Fibroblast of mammary gland (primary cell): ENCODE measurements around the gene EDN2.
A peak's percentile ranks its signal among the peaks of the same experiment; 100 is the strongest.

Experiments
- DNase-seq: peaks from one replicate; pipeline ENCODE4 v3.0.0-alpha.2; 2010; ENCODE audit warnings: low read depth
- H3K4me3 ChIP-seq: 2 replicates; pipeline ENCODE4 v1.5.1; 2011; ENCODE audit warnings: low read depth, mild to moderate bottlenecking, low read length, moderate library complexity; ENCODE audit not compliant: control insufficient read depth
- TF ChIP-seq, protein P1 (sequence below): conservative IDR thresholded peaks from 2 replicates; pipeline ENCODE4 v1.5.1; 2011; ENCODE audit warnings: low read depth, low read length, inconsistent platforms; ENCODE audit not compliant: control insufficient read depth, insufficient read depth

EDN2 gene

DNA sequence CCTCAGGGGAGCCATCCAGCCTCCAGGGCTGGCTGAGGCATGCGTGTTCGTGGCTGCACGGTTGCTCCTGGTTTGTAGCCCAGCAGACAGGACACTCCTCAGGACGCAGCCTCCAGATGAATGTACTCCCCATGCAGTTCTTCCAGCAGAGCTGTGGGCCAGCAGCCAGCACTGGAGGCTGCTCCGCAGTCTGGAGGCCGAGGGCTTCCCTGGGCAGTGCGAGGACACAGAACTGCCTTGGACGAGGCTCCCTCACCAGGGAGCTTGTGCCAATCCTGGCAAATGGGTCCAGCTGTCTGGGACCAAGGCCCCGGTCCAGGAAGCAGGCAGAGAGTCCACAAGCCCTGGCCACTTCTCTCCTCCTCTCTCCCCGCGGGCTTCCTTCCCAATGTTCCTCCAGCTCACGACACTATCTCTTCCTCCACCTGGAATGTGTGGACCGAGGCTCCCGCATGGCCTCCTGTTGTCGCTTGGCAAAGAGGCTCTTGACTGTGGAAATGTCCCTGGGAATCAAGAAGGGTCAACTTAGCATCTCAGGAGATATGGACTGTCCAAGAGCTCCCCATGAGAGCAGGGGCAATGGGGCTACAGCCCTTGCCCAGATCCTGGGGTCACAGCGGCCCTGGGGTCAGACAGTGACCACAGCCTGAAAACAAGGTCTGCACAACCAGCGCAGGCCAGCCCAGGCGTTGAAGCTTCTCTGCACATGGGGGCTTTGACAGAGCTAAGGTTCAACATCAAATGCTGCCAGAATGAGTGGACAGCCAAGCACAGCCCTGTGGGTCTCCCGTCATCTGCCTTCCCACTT is 5.3 kb downstream of the EDN2 start:
- H3K4me3 ChIP-seq: no peak overlapping the region
- TF ChIP-seq, protein P1, sequence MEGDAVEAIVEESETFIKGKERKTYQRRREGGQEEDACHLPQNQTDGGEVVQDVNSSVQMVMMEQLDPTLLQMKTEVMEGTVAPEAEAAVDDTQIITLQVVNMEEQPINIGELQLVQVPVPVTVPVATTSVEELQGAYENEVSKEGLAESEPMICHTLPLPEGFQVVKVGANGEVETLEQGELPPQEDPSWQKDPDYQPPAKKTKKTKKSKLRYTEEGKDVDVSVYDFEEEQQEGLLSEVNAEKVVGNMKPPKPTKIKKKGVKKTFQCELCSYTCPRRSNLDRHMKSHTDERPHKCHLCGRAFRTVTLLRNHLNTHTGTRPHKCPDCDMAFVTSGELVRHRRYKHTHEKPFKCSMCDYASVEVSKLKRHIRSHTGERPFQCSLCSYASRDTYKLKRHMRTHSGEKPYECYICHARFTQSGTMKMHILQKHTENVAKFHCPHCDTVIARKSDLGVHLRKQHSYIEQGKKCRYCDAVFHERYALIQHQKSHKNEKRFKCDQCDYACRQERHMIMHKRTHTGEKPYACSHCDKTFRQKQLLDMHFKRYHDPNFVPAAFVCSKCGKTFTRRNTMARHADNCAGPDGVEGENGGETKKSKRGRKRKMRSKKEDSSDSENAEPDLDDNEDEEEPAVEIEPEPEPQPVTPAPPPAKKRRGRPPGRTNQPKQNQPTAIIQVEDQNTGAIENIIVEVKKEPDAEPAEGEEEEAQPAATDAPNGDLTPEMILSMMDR: no peak
- DNase-seq: peak; percentile 55

DNA sequence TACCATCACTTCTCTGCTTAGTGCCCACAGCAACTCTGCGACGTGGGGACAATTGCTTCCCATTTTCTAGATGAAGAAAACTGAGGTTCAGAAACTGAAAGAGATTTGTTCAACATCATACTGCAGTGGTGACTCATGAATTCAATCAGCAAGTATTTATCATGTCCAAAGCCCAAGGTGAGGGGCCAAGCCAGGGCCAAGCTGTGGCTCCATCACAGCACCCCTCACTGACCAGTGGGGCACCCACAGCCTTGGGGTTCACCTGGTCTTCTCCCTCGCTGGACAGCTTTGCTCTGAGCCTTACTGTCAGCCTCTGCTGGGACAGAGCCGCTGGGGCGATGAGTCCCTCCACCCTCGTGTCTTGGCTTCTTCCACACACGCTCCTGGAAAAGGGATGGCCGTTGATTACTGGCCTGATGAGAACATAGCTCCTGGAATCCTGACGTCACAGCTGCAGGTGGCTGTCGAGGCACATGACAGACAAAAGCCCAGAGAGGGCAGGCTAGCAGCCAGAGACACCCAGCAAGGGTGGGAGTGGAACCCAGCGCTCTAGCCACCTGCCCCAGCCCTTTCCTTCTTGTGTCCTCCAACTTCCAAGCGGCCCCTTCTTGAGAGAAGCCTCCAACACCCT is 6.2 kb downstream of the EDN2 start:
- H3K4me3 ChIP-seq: no peak overlapping the region
- TF ChIP-seq, protein P1: no peak
- no peak for DNase-seq

DNA sequence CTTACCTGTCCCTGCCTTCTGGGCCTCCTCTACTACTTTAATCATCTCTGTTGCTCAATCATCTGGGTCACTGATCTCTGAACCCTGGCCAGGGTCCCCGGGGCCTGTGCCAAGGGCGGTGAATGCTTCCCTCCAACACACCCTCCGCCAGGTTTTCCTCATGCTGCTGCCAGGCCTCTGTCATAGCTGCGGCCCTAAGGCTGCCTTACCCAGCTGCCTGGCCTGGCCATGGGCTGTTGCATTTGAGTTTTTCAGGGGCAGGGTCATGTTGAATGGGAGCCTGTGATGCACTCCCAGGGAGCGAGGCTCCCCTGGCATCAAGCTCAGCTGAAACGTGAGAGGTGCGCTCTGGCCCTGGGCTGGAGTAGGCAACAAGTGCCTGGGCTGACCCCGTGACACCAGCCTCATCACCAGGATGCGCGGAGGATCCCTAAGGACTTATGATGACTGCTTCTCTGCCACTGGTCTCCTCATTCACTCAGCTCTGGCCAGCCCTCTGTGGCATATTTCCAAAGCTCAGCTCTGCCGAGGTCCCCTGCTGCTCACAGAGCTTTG is 7.6 kb downstream of the EDN2 start:
- no peak overlapping the region for H3K4me3 ChIP-seq
- TF ChIP-seq, protein P1: no peak
- DNase-seq: no peak

DNA sequence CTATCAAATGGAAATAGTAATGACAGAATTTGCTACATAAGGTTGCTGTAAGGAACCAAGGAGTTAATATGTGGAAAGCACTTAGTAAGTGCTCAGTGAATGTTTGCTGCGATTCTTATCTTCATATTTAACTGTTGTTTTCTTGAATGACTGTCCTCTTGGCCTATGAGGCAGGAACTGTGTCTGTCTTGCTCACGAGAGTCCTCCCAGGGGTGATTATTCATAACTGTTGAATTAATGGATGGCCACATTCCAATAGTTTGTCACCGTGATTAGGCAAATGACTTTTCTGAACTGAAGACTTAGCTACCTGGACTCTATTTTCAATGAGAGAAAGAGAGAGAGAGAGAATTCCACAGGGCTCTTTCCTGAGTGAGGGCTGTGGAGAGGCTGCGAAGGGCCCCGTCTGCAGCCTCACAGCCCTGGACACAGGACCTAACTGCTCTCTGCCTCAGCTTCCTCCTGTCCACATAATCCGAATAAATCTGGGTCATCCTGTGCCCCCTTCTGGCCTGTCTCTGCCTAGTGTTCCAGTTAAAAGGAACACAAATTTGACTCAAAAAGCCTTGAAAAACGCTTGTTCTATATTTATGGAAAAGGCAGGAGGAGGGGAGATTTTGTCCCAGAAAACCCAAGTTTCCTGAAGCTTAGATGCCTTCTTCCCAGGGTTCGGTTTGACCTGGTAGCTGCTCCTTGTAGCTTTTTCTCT is 8.5 kb downstream of the EDN2 start:
- H3K4me3 ChIP-seq: no peak overlapping the region
- TF ChIP-seq, protein P1: peak; percentile 24
- DNase-seq: peak; percentile 62

DNA sequence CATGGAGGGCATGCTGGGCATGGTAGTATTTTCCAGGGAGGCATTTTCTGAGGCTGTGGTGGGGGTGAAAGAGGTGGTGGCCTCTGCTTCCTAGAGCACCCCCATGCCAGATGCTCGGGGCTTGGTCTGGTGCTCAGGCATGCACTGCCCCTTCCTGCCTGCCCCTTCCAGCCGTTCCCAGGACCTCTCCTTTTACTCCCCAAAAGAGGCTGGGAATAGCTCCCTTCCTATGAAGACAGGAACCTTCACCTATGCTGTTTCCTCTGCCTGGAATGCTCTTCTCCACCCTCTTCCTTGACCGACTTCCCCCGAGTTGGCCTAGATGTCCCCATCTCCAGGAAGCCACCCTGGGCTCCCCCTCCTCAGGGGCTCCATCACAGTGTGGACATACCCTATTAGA is 9.1 kb downstream of the EDN2 start:
- DNase-seq: no peak
- H3K4me3 ChIP-seq: no peak overlapping the region
- TF ChIP-seq, protein P1: no peak

DNA sequence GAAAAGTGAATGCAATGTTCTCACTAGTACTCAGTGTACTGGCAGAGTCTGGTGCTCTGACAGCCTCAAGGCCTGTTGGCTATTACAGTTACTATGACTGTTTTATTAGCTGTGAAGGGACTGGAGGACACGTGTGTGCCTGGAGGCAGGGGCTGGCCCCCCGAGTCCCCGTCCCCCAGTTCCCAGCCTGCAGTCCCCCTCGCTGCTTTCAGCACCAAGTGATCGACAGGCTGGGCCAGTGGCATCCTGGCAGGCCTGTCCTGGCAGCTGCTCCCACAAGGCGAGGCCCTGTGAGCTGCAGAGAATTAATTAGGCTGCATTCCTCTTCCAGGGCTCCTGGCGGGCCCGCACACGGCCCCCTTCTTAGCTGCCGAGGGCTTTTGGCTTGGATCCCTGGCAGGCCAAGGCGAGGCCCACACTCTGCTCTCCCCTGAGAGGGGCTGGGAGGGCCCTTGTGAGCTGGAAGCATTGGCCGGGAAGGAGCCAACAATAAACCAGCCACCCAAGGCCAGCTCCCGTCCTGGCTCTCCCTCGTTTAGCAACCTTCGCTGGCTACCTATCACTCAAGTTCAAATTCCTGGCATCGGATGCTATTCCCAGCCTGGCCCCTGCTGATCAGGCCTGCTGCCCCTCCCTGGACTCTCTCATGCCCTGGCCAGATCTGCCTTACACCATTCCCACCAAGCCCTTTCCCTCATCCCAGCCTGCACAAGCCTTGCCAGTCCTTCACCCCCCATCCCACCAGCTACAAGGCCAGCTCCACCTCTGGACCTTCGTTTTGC is 9.8 kb downstream of the EDN2 start:
- TF ChIP-seq, protein P1: no peak
- no peak for DNase-seq
- no peak overlapping the region for H3K4me3 ChIP-seq
